Astrocyte of the spinal cord (primary cell): ENCODE results near the gene SYTL3.

Experiments used
- DNase-seq: peaks from one replicate; pipeline ENCODE4 v3.0.0; 2011; ENCODE audit warnings: low read depth, low spot score
- H3K4me3 ChIP-seq: 2 replicates; pipeline ENCODE4 v1.5.1; 2011; ENCODE audit warnings: low read depth, mild to moderate bottlenecking, low read length, moderate library complexity
- in situ Hi-C: cut with HindIII; loops from 2 replicates; pipeline ENCODE4 v1.10.0; 2017; ENCODE audit warnings: low sequenced_read_pairs
- TF ChIP-seq, protein P1 (sequence below): IDR thresholded peaks from 2 replicates; pipeline ENCODE4 v1.5.1; 2012; ENCODE audit warnings: low read depth, mild to moderate bottlenecking, low read length, inconsistent platforms

Gene SYTL3

DNA sequence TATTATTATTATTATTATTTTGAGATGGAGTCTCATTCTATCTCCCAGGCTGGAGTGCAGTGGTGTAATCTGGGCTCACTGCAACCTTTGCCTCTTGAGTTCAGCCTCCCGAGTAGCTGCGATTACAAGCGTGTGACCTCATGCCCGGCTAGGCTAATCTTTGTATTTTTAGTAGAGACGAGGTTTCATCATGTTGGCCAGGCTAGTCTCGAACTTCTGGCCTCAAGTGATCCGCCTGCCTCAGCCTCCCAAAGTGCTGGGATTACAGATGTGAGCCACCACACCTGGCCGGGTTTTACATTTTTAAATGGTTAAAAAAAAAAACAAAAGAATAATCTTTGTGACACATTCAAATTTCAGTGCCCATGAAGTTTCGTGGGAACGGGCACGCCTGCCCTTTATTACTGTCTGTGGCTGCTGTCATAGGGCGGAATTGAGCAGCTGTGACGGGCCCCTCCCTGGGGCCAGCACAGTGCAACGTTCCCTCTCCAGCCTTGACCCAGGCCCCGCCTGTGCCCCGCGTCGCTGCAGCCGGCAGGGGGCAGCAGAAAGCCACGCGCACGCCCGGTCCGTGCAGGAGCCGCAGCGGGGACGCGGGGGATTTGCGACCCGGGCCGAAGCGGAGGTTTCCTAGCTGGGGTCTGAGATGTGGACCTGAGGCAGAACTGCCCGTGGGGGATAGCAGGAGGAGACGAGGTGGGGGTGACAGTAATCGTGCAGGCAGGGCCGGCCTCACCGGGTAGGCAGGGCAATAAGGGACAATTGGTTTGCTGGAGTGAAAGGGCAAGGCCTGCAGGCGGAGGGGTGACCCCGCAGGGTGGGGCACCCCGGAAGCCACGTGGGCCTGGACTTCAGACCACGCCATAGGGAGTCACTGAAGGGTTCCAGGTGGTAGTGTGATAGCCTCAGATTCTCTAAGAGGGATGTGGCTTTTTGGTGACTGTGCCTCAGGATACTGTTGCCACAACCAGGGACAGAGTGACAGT lies 54.3 kb downstream of the SYTL3 start:
- DNase-seq: peak; percentile 57
- H3K4me3 ChIP-seq: peak overlapping the region; percentile 43
- TF ChIP-seq, protein P1, sequence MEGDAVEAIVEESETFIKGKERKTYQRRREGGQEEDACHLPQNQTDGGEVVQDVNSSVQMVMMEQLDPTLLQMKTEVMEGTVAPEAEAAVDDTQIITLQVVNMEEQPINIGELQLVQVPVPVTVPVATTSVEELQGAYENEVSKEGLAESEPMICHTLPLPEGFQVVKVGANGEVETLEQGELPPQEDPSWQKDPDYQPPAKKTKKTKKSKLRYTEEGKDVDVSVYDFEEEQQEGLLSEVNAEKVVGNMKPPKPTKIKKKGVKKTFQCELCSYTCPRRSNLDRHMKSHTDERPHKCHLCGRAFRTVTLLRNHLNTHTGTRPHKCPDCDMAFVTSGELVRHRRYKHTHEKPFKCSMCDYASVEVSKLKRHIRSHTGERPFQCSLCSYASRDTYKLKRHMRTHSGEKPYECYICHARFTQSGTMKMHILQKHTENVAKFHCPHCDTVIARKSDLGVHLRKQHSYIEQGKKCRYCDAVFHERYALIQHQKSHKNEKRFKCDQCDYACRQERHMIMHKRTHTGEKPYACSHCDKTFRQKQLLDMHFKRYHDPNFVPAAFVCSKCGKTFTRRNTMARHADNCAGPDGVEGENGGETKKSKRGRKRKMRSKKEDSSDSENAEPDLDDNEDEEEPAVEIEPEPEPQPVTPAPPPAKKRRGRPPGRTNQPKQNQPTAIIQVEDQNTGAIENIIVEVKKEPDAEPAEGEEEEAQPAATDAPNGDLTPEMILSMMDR: peak; percentile 95
- in situ Hi-C loops: no loop called here

DNA sequence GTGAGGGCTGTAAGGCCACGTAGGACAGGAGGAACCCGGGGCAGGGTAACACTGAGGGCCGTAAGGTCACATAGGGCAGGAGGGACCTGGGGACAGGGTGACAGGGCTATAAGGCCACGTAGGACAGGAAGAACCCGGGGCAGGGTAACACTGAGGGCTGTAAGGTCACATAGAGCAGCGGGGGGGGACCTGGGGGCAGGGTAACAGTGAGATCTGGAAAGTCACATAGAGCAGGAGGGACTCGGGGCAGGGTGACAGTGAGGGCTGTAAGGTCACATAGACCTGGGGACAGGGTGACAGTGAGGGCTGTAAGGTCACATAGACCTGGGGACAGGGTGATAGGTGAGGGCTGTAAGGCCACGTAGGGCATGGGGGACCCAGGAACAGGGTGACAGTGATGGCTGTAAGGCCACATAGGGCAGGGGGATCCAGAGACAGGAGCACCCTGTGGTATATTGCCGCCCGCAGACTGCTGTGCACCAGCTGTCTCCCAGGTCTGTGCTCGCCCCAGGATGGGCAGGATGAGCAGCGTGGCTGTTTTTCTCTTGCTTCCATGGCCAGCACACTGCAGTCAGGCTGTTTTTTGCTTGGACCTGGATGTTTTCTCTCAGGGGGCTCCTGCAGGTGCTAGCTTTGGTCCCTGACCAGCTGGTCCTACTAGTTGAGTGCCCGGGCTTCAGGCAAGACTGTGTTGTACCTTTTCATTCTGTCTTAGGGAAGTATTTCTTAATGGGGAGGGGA lies 55.7 kb downstream of the SYTL3 start:
- no peak overlapping the region for H3K4me3 ChIP-seq
- TF ChIP-seq, protein P1: no peak
- in situ Hi-C loops: no loop called here
- no peak for DNase-seq

DNA sequence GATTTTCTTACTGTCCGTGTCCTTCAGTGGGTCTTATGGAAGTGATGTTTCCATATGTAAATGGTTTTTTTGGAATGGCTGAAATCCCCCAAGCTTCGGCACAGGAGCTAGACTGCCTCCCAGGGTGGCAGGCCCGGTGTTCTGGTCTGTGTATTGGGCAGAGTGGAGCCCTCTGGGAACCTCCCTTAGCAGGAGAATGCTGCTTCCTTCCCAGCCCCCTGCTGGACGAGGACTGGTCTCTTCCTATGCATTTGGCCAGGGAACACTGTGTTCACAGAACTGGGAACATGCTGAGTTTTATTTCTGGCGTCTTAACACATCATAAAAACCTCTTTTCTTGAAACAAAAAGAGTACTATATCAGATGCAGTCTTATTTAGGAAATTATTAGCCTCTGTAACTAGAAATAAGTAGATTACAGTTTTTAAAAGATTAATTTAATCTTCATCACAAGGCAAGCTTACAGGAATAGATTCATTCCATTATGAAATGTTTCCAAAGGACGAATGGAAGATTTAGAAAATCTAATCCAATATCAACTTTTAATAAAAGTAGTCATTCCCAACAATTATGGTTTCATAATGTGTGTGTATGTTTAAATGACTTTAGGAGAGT lies 56.6 kb downstream of the SYTL3 start:
- DNase-seq: peak; percentile 63
- TF ChIP-seq, protein P1: peak; percentile 80
- in situ Hi-C loops: no loop called here
- no peak overlapping the region for H3K4me3 ChIP-seq

DNA sequence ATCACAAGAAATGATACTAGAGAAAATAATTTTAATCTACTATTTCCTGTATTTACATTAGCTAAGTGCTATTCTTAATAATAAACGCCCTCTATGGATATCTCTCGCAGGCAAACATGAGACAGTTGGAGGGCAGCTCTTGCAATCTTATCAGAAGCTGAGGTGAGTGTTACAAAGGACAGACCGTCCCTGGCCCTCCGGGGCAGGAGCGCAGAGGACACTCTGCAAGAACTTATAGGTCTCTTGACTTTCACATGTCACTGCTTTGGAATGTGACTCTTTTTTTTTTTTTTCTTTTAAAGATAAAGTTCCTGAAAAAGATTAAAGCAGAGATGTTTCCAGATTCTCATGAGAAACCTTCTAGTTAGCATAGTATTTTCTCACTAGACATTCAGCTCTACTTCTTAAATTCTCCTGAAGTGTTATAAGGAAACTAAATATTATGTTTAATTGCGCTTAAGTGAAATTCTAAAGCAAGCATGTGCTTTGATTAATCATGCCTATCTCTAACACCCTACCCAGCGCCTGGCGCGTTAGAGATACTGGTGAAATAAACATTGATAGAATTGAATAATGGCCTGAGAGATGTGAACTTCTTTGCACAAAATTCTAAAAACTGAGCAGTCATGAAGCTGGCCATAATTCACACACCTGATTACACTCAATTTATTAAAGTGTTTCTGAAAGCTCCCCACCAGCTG lies 57.4 kb downstream of the SYTL3 start:
- TF ChIP-seq, protein P1: no peak
- peak; percentile 49 for DNase-seq
- H3K4me3 ChIP-seq: no peak overlapping the region
- in situ Hi-C loops: no loop called here

DNA sequence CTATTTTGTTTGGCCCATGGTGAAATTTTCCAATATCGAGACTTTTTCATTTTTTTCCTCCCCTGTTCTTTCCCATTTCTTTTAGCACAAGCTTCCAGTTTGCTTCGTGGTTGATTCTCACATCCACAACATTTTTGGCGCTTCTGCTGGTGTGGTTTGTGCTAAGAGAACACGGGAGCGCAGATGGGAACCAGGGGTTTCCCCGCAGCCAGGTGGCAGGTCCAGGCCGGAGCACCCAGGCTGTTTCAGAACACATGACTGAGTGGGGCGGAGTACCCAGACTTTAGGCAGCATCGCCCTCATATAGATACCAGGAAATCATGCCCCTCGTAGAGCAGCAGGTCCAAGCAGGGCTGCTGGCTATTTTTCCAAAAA lies 58.0 kb downstream of the SYTL3 start:
- DNase-seq: peak; percentile 59
- TF ChIP-seq, protein P1: no peak
- no peak overlapping the region for H3K4me3 ChIP-seq
- in situ Hi-C loops: no loop called here

DNA sequence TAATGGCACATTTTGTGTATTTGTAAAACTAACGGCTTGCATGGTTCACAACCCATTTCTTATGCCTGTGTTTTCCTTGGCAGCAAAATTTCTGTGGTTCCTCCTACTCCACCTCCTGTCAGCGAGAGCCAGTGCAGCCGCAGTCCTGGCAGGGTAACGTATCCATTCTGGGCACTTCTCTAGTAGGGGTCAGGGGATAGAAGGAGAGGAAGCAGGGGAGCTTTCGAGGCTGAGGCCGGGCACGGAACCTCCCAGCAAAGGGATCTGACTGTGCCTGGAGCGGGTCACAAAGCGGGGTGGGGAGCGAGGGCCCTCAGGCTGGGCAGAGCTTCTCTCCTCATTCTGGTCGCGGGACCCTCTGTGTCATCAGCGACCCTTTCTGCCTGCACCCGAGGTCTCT lies 58.4 kb downstream of the SYTL3 start:
- in situ Hi-C loops: no loop called here
- H3K4me3 ChIP-seq: no peak overlapping the region
- DNase-seq: peak; percentile 60
- TF ChIP-seq, protein P1: no peak
